Limb (tissue), 2 donors: Measurements from ENCODE around the gene DCT.

Experiments used
- DNase-seq, 2 donors: peaks; one replicate each; pipeline ENCODE4 v3.0.0-alpha.2; 2016; ENCODE audit errors: extremely low spot score in 2 of 2

Gene DCT

GRCh38 chr13:94454906-94455305 lies 24.6 kb downstream of the DCT start:
- DNase-seq: no peak

- no peak for DNase-seq
These were observed 25.1 kb downstream of the DCT start for GRCh38 chr13:94454334-94454733.

- DNase-seq: no peak
These were observed 34.7 kb downstream of the DCT start for GRCh38 chr13:94444826-94445225.

DNA sequence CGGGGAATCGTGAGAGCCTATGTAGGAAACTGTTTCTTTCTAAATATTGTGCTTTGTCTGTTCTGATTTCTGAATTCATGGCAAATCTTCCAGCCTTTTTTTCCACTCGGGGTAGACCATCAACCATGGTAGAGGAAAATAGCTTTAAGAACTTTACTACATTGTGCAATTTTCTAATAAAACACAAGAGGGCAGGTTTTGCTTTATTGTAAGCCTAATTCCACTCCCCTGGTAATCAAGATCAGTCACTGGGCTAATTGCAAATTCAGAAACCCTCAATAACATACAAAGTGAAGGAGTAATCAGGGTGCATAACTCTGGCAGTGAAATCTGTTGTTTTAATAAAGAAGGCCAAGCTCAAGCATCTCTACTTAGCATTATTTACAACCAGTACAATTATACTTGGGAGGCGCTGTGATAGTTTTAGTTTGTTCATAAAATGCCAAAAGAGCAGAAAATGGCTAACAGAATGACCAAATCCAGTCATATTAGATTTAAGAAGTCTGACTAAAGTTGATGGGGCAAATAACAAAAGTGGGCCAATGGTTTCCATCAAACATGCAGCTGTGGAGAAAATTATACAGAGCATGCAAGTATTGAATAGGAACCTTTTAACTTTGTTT lies 43.8 kb downstream of the DCT start:
- peak in 1 of 2 donors; percentile 53 for DNase-seq

DNA sequence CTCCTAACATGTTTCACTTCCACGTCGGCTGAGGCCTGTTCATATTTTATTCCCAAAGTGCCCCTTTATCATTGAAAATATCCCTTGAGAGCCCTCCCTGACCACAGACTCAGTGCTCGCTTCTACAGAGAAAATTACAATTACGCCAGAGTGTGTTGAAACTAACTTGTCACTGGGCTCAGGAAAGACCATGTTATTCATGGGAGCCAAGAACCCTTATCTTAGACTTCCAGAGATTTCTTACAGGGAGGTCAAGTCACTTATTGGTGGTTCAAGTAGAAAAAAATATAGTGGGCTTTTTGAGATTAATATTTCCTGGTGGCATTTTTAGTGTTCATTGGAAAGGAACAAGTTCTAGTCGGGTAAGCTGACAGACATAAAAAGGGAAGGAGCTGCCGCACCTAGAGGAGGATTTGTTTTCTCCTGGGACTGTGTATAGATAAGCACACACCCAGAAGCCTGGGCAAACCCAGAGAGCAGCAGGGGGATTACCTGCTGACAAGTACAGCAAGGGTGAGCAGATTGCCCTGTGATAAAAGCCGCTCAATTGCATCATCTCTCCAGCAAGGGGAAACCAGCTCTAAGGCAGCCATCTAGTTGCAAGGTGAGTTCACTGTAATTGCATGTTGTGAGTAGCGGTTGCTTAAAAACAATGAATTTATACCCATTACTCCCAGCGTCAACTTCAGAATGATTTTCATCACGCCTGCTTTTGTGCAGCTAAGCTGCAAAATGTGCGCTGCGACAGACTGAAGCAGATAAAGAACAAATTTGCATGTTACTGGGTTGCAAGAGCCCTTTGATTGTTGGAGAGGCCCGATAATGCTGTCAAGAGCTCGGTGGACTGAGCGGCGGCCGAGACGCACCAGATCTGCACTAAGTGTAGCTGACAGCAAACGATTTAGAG lies 46.2 kb downstream of the DCT start:
- DNase-seq: no peak

DNA sequence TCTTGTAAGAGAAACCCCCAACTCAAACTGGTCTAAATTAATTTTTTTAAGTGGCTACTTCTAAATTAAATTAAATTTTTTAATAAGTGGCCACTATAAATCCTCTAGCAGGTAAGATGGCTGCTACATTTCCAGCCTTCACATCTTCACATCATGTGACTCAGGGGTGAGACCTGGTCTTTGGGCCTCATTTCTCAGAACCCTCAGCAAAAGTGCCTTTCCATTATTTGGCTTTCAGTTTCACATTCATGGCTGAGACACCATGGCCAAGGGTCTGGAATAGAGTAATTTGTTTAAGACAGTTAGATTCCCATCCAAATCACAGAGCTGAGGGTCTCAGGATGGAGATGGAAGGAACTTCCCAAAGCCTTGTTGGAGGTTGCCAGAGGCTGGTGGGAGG lies 47.5 kb downstream of the DCT start:
- DNase-seq: no peak

- DNase-seq: no peak
These were observed 47.9 kb downstream of the DCT start for GRCh38 chr13:94431574-94431973.

DNA sequence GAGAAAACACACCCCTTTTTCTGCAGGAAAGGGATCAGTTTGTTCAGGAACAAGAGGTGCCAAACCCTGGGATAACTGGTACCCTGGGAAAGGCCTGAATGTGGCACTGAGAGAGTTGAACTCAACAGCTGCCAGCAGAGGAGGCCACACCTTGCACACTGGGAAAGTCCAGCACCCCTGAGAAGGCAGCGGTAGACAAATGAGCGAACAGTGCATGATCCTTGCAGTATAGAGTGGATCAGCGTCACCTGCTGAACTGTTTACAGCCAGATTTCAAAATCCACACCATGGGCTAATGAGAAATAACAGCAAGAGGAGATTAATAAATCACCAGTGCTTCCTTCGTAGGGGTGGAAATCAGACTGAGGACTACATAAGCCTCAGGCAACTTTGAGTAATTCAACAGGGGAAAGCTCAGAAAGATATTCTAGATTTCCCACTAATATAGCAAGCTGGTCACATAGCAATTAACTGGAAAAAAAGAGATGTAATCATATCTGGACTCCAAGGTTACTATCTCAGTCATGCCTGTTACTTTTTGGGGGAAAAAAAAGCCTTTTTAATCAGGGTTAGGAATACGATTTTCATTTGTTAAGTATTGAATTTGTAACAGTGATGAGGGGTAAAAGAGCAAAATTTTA lies 52.0 kb downstream of the DCT start:
- no peak for DNase-seq

DNA sequence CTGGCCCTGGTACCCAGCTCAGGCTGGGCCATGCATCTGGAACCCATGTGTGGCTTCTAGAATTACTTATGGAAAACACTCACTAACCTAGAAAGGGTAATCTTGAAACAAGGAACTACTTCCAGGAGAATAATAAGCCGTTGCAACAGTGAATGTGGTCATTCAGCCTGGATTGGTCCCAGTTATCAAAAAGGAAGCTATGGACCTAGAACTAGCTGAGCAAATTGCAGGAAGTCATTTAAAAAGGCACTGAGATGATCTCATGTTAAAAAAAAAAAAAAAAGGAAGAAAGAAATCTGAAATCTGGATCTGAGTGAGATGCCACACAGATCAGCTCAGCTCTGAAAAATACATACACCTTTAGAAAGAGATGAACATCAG lies 59.6 kb downstream of the DCT start:
- no peak for DNase-seq

- DNase-seq: no peak
These were observed 60.1 kb downstream of the DCT start for GRCh38 chr13:94419304-94419924.

DNA sequence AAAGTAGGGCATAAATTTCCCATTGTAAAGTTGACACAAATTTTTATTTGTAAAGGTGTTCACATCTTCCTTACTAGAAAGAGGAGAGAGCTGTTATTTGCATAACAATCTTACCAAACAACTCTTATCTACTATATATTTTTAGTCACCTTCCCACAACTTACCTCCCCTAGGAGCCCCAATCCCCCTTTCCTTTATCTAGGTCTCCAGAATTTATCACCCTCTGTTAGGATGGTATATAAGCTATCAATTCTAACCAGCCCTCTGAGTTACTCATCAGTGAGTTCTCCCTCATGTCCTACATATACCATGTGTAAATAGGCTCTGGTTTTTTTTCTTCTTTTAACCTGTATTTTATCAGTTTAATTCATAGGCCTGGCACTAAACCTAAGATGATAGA lies 62.2 kb downstream of the DCT start:
- DNase-seq: no peak

DNA sequence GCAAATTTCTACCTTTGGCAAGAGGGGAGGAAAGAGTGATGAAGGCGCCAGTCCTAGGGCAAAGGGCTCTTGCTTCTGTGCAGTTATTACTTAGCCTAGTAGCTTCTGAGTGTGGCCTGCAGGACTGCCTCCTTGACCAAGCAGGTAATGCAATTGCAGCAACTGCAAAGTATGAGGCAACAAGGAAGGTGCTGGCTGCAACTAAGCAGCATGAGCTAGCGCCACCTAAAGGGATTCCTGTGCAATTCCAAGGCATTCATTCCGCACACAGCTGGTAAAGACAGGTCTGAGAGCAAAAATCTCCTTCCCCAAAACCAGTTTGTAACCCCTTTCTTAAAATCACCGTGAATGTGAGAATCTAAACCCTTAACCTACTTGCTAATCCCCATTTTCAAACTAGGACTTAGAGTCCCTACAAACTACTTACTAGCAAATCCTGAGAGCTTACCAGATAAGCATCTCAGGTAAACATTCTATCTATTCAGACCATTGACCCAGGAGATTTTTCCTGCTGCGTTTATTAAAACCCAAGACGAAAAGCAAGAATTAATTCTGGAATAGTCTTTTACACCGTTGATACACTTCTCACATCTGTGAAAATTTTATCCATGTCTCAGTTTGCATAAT lies 62.9 kb downstream of the DCT start:
- DNase-seq: peak in 1 of 2 donors; percentile 30

DNA sequence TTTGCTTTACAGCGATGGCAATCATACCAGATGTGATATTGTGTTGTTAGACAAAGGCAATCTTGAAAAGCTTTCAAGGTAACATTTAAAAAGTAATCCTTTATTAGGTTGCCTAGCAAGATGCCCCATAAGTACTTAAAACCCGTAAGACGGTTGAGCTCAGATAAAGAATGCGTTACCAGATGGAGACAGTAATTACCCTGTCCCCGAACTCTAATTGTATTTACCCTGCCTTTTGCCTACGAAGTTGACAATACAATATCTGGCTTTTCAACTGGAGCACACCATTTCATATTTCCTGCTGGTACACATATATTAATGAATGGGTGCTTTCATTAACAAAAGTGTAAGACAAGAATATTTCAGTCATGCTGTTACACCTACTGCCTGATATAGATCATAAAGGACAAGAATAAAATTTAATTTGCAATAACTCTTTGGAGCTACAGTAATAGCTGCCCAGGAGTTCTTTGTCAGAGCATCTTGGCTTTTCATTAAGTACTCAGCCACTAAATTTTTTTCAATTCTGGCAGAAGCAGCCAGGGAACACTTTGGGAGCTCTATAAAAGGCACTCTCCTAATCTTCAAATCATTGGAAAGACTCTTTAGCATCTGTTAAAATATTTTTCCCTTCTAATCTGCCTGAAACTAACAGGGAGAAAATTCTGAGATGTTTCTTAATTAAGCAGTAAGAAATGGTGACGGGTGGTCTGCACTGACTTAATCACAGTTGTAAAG lies 63.8 kb downstream of the DCT start:
- DNase-seq: no peak

GRCh38 chr13:94414708-94415107 lies 64.8 kb downstream of the DCT start:
- DNase-seq: no peak

GRCh38 chr13:94414141-94414540 lies 65.3 kb downstream of the DCT start:
- no peak for DNase-seq

DNA sequence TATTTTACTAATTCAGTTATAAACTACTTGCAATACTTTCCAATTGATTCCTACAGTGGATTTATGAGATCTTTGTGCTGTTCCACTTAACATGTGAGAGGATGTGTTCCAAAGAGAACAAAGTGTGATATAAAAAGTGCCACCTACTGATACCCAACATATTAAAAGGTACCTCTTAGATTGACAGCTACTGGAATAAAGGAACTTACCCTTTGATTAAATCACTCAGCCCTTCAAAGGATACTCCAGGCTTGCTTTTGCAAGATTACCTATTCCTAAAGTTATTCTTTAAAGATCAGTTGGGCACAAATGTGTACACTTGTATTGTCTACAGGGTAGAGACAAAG lies 65.9 kb downstream of the DCT start:
- DNase-seq: no peak

- no peak for DNase-seq
These were observed 66.4 kb downstream of the DCT start for GRCh38 chr13:94412870-94413597.

- DNase-seq: no peak
These were observed 67.7 kb downstream of the DCT start for GRCh38 chr13:94411747-94412146.

DNA sequence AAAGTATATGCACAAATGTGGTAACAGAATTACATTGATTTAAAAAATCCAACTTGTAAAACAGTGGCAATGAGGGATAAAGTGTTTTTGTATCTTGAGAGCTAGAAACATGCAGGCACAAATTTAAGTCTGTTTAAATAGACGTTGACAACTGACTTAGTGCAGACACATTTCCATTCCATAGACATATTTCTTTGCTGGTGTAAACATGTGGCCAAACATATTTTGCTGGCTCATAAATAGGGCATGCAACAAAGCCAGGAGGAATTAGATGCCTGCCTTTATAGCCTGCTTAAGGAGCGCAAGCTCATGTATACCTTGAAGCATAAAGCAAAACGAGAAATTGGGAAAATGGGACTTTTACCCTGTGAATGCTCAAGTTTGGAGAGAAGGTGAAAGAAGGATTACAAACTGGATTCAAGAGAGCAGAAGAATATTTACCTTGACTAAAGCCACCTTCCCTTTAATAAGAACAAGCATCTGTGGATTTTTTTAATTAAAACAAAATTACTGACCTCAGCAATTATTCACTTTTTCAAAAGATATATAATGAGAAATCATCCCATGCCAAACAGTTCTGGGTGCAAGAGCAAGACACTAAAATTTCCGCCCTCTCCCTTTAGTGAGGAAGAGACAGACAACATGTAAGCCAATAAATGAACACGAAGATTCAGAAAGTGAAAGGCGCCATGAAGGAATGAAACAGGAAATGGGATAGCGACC lies 71.0 kb downstream of the DCT start:
- no peak for DNase-seq

DNA sequence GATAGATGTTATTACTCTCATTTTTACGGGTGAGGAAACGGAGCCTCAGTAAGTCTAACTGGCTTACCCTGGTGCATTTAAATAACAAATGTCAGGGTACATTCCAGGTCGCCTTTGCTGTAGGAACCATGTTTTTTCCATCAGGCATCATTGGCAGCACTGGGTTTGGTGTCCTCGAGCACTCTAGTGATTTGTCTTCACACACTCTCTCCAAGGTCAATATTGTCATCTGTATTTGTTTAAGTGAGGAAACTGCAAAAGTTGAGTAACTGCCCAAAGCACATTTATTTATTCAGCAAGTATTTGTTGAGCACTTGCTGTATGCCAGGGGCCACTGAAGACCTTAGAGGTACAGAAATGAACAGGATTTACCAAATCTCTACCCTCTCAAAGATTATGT lies 78.6 kb downstream of the DCT start:
- no peak for DNase-seq
